NT2/D1 (cell line): ENCODE data around the gene APLP1.
A peak's percentile ranks its signal among the peaks of the same experiment; 100 is the strongest.

Experiments used
- DNase-seq: peaks from one replicate; pipeline ENCODE4 v3.0.0-alpha.2; 2011; ENCODE audit warnings: low read depth, low spot score
- H3K27me3 ChIP-seq: 2 replicates; pipeline ENCODE4 v1.6.0; 2011; ENCODE audit warnings: mild to moderate bottlenecking; ENCODE audit not compliant: insufficient read length, insufficient read depth
- H3K36me3 ChIP-seq: 2 replicates; pipeline ENCODE4 v1.6.1; 2011; ENCODE audit warnings: mild to moderate bottlenecking, low read length, mixed read lengths; ENCODE audit not compliant: insufficient read depth, insufficient read length
- H3K4me1 ChIP-seq: 2 replicates; pipeline ENCODE4 v1.5.1; 2011; ENCODE audit not compliant: insufficient read depth, insufficient read length
- H3K4me3 ChIP-seq: 2 replicates; pipeline ENCODE4 v1.5.1; 2011; ENCODE audit warnings: low read depth; ENCODE audit not compliant: insufficient read length
- H3K9ac ChIP-seq: 2 replicates; pipeline ENCODE4 v1.6.0; 2011; ENCODE audit warnings: low read depth; ENCODE audit not compliant: insufficient read length
- H3K9me3 ChIP-seq: 2 replicates; pipeline ENCODE4 v1.5.1; 2011; ENCODE audit warnings: mild to moderate bottlenecking, low read length; ENCODE audit not compliant: insufficient read depth
- SUZ12 ChIP-seq: IDR thresholded peaks from 2 replicates; pipeline ENCODE4 v1.6.1; 2011; ENCODE audit not compliant: insufficient read length, insufficient read depth; ENCODE audit errors: extremely low read depth
- YY1 ChIP-seq: IDR thresholded peaks from 2 replicates; pipeline ENCODE4 v1.6.1; 2011; ENCODE audit not compliant: insufficient read length, insufficient read depth
- ZNF274 ChIP-seq: IDR thresholded peaks from 2 replicates; pipeline ENCODE4 v1.6.1; 2011; ENCODE audit warnings: mild to moderate bottlenecking, low read depth, low read length

Gene APLP1

GRCh38 chr19:35841961-35842595 is 26.3 kb upstream of the APLP1 start:
- peaks cover 58% of the 10 kb centered on the region for H3K27me3 ChIP-seq
- TF ChIP-seq ZNF274 (no peak), SUZ12 (no peak), YY1 (no peak)
- no peaks in the 10 kb centered on the region for H3K36me3 ChIP-seq
- no peaks in the 10 kb centered on the region for H3K9me3 ChIP-seq
- H3K4me1 ChIP-seq, result peaks cover 4% of the 10 kb centered on the region
- H3K4me3 ChIP-seq, result no peak overlapping the region
- DNase-seq, result no peak
- no peak overlapping the region for H3K9ac ChIP-seq

GRCh38 chr19:35842666-35843272 is 25.6 kb upstream of the APLP1 start:
- H3K9me3 ChIP-seq, result no peaks in the 10 kb centered on the region
- peaks cover 4% of the 10 kb centered on the region for H3K4me1 ChIP-seq
- no peak overlapping the region for H3K4me3 ChIP-seq
- no peak for DNase-seq
- no peaks in the 10 kb centered on the region for H3K36me3 ChIP-seq
- TF ChIP-seq YY1, result no peak
- TF ChIP-seq SUZ12, result no peak
- no peak for TF ChIP-seq ZNF274
- H3K27me3 ChIP-seq, result peaks cover 58% of the 10 kb centered on the region
- H3K9ac ChIP-seq, result no peak overlapping the region

GRCh38 chr19:35843676-35844481 is 24.5 kb upstream of the APLP1 start:
- peaks cover 4% of the 10 kb centered on the region for H3K4me1 ChIP-seq
- no peak overlapping the region for H3K9ac ChIP-seq
- no peak overlapping the region for H3K4me3 ChIP-seq
- peaks cover 66% of the 10 kb centered on the region for H3K27me3 ChIP-seq
- H3K36me3 ChIP-seq, result no peaks in the 10 kb centered on the region
- TF ChIP-seq ZNF274 (no peak), YY1 (no peak), SUZ12 (no peak)
- H3K9me3 ChIP-seq, result no peaks in the 10 kb centered on the region
- no peak for DNase-seq

GRCh38 chr19:35844482-35845214 is 23.7 kb upstream of the APLP1 start:
- TF ChIP-seq ZNF274, result no peak
- no peak for TF ChIP-seq YY1
- TF ChIP-seq SUZ12, result no peak
- no peak for DNase-seq
- H3K36me3 ChIP-seq, result no peaks in the 10 kb centered on the region
- no peak overlapping the region for H3K9ac ChIP-seq
- no peak overlapping the region for H3K4me3 ChIP-seq
- H3K4me1 ChIP-seq, result peaks cover 4% of the 10 kb centered on the region
- no peaks in the 10 kb centered on the region for H3K9me3 ChIP-seq
- peaks cover 66% of the 10 kb centered on the region for H3K27me3 ChIP-seq

- H3K9ac ChIP-seq, result no peak overlapping the region
- H3K4me3 ChIP-seq, result peak overlapping the region; percentile 32
- H3K27me3 ChIP-seq, result peaks cover 70% of the 10 kb centered on the region
- no peaks in the 10 kb centered on the region for H3K9me3 ChIP-seq
- H3K4me1 ChIP-seq, result peaks cover 4% of the 10 kb centered on the region
- no peak for DNase-seq
- H3K36me3 ChIP-seq, result no peaks in the 10 kb centered on the region
- TF ChIP-seq ZNF274, result no peak
- TF ChIP-seq YY1, result no peak
- TF ChIP-seq SUZ12, result no peak
Measured at GRCh38 chr19:35845215-35846037, 22.9 kb upstream of the APLP1 start.

GRCh38 chr19:35846038-35846668 is 22.2 kb upstream of the APLP1 start:
- H3K9me3 ChIP-seq, result no peaks in the 10 kb centered on the region
- peaks cover 77% of the 10 kb centered on the region for H3K27me3 ChIP-seq
- TF ChIP-seq YY1 (no peak), SUZ12 (no peak), ZNF274 (no peak)
- peak overlapping the region; percentile 32 for H3K4me3 ChIP-seq
- DNase-seq, result no peak
- peaks cover 4% of the 10 kb centered on the region for H3K4me1 ChIP-seq
- H3K36me3 ChIP-seq, result no peaks in the 10 kb centered on the region
- no peak overlapping the region for H3K9ac ChIP-seq
